GM21447 (cell line): ENCODE measurements around the gene SMPD4.
"Not testable (repeated sequence)": the region's sequence is repeated elsewhere in the genome, so short reads cannot be mapped to it uniquely, and the experiment has no call there.

ENCODE experiments used
- ATAC-seq: cut with Tn5 transposase; IDR thresholded peaks from one replicate; pipeline ENCODE4 v1.9.1; 2021; ENCODE audit not compliant: unreplicated experiment

The SMPD4 gene

DNA sequence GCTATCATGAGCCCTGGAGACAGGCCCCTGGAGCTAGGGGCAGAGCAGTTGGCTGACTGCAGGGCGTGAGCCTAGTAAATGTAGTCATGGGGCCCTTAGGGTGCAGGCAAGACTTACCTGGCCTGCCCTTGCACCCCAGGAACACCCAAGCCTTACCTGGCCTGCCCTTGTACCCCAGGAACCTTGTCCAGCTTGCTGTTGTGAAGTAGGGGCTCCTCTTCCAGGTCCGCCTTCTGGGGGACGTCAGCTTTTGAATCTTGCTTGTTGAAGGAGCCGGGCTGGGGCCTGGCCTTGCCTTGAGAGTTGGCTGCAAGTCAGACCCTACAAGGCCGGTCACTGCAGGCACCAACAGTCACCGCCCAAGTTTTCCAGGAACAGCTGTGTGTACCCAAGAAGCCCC is 40.4 kb downstream of the SMPD4 start:
- ATAC-seq: not testable (repeated sequence)

- ATAC-seq: not testable (repeated sequence)
These were observed 40.9 kb downstream of the SMPD4 start for GRCh38 chr2:130140516-130140915.

DNA sequence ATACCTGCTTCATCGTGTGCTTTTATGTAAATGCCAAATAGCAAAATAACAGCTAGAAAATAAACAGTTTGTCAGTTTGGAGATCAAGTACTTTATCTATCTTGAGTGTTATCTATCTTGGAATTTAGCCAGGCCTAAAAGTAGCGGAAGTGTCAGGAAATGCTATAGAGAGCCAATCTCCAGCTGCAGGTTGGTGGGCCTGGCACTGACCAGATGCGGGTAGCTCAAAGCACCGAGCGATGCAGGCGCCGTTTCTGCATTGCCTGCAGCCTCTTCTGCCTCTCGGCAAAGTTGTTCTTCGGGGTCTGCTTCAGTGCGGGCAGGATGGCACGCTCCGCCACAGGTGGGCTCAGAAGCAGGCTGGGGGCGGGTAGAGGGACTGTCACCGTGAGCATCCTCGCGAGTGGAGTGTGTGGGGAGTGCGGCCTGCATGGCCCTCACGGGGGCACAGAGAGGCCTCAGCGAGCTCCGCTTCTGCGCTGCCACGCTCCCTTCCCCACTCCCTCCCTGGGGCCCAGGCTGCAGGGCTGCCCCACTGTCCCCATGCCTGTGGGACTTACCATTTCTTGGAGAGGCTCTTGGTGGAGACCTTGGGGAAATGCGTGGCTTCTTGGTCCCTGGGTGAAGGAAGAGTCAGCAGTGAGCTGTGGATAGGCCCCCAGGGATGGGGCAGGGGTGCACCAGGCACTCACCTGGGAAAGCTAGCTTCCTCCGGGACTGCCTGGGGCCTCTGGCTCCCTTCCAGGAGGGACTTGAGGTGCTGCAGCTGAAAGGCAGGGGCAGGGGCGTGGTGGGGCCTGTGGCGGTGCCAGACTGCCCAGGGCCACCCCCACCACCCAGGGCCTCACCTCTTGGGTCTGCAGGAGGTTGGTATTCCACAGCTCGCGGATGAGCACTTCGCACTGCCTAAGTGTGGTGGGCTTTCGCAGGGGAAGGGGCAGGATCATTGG is 41.8 kb downstream of the SMPD4 start:
- ATAC-seq: not testable (repeated sequence)

DNA sequence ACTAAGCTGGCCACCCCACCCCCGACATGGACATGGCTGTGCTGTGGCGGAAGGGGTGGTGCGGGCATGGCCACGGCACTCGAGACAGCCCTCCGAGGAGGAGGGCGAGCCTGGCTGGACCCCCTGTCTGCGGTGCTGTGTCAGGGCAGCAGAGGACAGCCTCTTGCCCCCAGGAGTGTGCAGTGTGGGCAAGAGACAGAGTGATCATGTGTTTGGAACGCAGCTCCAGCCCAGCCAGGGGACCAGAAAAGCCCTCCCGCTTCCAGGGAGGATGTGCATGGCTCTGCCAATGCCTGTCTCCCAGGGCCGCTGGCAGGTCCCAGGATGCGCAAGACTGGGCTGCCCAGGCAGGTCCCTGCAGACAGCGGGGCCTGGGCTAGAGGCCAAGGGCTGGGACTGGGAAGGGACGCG is 42.6 kb downstream of the SMPD4 start:
- not testable (repeated sequence) for ATAC-seq

DNA sequence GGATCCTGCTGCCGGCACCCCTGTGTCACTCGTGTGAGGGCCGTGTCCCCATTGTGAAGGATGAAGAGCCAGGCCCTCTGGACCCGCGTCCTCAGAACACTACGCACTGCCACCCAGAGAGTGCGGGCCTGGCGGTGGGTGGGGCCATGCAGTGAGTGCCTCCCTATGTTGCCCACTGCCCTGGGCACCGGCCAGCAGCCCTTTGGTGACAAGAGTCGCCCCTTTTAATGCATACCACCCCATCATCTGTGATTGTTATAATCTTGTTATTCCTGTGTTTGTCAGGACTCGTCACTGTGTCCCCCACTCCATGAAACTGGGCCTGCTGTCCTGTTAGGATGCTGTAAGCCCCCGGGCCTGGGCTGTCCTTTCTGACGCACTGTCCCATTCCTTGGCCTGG is 43.1 kb downstream of the SMPD4 start:
- ATAC-seq: not testable (repeated sequence)

GRCh38 chr2:130137118-130137517 is 44.3 kb downstream of the SMPD4 start:
- not testable (repeated sequence) for ATAC-seq

DNA sequence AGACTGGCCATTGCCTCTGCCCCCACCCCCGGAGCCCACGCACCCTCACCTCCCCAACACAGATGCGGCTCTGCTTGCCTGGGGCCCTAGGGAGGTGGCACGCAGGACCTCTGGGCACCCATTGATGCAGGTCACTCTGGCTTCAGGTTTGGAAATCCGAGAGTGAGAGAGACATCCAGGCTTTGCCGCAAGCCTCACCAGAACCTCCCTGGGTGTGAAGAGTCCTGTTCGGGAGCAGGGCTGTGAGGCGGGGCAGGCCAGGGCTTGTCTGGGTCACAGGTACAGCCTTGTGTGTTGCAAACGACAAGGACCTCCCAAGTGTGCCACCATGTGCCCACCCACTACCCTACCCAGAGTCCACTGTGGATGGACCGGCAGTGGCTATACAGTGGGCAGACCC is 44.9 kb downstream of the SMPD4 start:
- ATAC-seq: not testable (repeated sequence)

- no peak for ATAC-seq
These were observed 45.5 kb downstream of the SMPD4 start for GRCh38 chr2:130135692-130136541.

GRCh38 chr2:130129120-130129829 is 52.1 kb downstream of the SMPD4 start, which contains the start of gene POTEF:
TSS of gene POTEF (minus strand) at chr2:130129222. CDS start at chr2:130120515, 8,707 bp downstream.
- not testable (repeated sequence) for ATAC-seq

GRCh38 chr2:130128464-130128863 is 52.9 kb downstream of the SMPD4 start:
- not testable (repeated sequence) for ATAC-seq

DNA sequence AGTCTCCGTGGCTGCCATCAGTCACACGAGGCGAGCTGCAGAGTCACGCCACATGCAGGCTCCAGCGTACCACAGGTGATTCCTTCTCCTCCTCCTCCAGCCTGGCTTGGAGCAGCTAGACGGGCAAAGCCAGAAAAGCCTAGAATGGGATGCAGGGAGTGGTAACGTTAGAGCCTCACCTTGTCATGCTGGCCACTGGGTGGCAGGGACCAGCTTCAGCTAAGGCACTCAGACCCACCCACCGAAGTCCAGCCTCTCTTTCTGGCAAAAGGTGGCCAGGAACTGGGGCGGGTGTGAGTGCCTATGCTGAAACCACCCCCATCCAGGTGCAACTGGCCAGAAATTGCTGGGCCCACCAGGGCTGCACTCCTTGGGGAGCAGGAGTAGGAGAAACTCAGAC is 53.7 kb downstream of the SMPD4 start:
- not testable (repeated sequence) for ATAC-seq

DNA sequence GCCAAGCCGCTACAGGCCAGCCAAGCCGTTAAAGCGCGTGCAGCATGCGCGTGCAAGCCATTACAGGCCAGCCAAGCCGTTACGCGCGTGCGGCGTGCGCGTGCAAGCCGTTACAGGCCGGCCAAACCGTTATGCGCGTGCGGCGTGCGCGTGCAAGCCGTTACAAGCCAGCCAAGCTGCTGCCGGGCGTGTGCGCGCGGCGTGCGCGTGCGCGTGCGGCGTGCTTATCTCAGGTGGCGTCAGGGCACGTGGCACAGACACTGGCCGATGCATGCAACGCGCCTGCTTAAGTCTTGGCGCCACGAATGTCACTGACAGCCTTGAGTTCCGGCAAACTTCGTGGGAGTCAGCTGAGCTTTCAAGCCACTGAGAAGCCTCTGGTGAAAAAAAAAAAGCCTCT is 60.5 kb downstream of the SMPD4 start:
- ATAC-seq: not testable (repeated sequence)

GRCh38 chr2:130102597-130103363 is 78.6 kb downstream of the SMPD4 start:
- not testable (repeated sequence) for ATAC-seq
